OCI-LY3 (cell line): ENCODE measurements around the gene GPR107.

Source experiments
- EZH2phosphoT487 ChIP-seq: fragments of 200-600 bp; shearing (Covaris generic); IDR thresholded peaks from 2 replicates; pipeline ENCODE4 v1.6.1; 2018; ENCODE audit warnings: antibody characterized with exemption, mixed run types, low read depth
- TF ChIP-seq, protein P1 (sequence below): fragments of 200-600, 300-600 bp; sonication (generic); IDR thresholded peaks from 2 replicates; pipeline ENCODE4 v1.5.1; 2014; ENCODE audit warnings: antibody characterized with exemption, low read length, low read depth

- TF ChIP-seq, protein P1, sequence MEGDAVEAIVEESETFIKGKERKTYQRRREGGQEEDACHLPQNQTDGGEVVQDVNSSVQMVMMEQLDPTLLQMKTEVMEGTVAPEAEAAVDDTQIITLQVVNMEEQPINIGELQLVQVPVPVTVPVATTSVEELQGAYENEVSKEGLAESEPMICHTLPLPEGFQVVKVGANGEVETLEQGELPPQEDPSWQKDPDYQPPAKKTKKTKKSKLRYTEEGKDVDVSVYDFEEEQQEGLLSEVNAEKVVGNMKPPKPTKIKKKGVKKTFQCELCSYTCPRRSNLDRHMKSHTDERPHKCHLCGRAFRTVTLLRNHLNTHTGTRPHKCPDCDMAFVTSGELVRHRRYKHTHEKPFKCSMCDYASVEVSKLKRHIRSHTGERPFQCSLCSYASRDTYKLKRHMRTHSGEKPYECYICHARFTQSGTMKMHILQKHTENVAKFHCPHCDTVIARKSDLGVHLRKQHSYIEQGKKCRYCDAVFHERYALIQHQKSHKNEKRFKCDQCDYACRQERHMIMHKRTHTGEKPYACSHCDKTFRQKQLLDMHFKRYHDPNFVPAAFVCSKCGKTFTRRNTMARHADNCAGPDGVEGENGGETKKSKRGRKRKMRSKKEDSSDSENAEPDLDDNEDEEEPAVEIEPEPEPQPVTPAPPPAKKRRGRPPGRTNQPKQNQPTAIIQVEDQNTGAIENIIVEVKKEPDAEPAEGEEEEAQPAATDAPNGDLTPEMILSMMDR = no peak
- no peak for TF ChIP-seq EZH2phosphoT487
Measured at GRCh38 chr9:130049431-130050210, 4.1 kb upstream of the GPR107 start.
